ENCODE results near the gene POMZP3.
"Not testable (repeated sequence)": the region's sequence is repeated elsewhere in the genome, so short reads cannot be mapped to it uniquely, and the experiment has no call there.

The POMZP3 gene

GRCh38 chr7:76626989-76627642, at the start of gene POMZP3:
POMZP3 (minus strand) TSS chr7:76627279; CDS start chr7:76626064, 1,215 bp downstream.
- DNase-seq (ENCODE audit: insufficient read length, low spot score); FAIRE-seq: not testable (repeated sequence)

- not testable (repeated sequence) for FAIRE-seq; DNase-seq (ENCODE audit: insufficient read length, low spot score)
Observed at GRCh38 chr7:76675783-76676182, 48.7 kb upstream of the POMZP3 start.

GRCh38 chr7:76673346-76673745, 46.3 kb upstream of the POMZP3 start:
- DNase-seq (ENCODE audit: insufficient read length, low spot score); FAIRE-seq: not testable (repeated sequence)

DNA sequence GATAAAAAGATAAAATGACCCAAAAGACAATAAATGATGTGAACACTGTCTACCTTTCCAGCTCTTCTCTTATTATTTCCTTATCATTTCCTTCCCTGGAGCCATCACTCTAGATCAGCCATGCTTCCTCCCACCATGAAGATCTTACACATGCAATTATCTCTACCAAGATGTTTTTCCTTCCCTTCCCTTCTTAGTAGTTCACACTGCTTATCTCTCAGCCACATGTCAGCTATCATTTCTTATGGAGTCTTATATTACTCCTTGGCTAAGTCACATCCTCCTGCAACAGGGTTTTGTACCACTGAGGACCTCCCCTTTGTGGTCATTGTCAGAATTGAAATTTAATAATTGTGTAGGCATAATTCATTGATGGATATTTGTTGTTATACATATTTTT, 32.1 kb upstream of the POMZP3 start:
- not testable (repeated sequence) for DNase-seq (ENCODE audit: insufficient read length, low spot score); FAIRE-seq

- not testable (repeated sequence) for FAIRE-seq; DNase-seq (ENCODE audit: insufficient read length, low spot score)
Observed at GRCh38 chr7:76656425-76656824, 29.3 kb upstream of the POMZP3 start.

DNA sequence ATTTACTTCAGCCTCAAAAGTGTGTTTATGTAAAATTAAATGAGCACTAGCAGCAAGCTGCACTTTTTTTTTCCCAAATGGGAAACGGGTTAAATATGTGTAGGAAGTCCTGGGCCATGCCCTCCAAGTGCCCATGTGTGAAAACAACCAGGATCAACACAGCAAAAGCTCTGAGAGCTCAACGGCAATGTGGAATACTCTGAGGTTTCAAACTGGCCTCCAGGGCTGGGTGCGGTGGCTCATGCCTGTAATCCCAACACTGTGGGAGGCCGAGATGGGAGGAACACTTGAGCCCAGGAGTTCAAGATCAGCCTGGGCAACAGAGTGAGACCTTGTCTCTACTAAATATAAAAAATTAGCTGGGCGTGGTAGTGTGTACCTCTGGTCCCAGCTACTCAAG, 15.5 kb upstream of the POMZP3 start:
- not testable (repeated sequence) for DNase-seq (ENCODE audit: insufficient read length, low spot score); FAIRE-seq

GRCh38 chr7:76637061-76637691, 10.1 kb upstream of the POMZP3 start:
- DNase-seq (ENCODE audit: insufficient read length, low spot score): not testable (repeated sequence)

DNA sequence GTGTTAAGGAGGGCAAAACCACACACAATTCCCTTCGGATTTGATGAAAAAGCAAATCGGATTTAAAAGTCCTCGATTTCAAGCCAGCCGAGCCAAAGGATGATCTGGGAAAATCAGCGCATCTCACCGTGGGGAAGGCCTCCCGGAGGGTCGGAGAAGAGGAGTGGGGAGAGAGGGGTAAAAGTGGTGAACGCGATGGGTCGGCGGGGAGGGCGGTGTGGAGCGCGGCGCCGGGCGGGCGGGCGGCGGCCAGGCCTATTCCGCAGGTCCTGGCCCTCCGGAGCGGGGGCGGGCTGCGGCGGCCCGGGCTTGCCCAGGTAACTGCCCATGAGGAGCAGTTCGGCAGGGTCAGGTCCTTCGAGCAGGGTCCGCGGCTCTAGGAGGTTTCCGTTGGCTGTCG, 498 bp downstream of the POMZP3 start:
- not testable (repeated sequence) for FAIRE-seq; DNase-seq (ENCODE audit: insufficient read length, low spot score)

More at GRCh38 chr7:76637061-76637691, 10.1 kb upstream of the POMZP3 start:
- not testable (repeated sequence) for FAIRE-seq

DNA sequence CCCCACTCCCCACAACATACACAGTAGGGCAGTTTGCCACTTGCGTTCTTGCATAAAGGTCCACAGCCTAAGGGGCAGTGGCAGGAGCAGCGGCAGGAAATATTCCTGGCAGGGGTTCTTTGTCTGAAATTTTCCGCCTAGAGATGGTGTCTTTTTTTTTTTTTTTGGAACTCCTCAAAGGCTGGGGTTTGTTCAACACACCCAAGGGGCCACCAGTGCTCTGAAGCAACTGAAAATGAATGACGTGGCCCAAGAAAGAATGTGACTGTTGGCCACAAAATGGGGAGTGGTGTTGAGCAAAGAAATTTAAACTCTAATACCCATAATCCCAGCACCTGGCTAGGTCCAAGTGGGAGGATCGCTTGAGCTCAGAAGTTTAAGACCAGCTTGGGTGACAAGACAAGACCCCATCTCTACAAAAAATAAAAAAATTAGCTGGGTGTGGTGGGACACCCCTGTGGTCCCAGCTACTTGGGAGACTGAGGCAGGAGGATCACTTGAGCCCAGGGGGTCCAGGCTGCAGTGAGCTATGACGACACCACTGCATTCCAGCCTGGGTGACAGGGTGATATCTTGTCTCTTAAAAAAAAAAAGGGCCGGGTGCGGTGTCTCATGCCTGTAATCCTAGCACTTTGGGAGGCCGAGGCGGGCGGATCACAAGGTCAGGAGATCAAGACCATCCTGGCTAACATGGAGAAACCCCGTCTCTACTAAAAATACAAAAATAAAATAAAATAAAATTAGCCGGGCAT, 7.5 kb downstream of the POMZP3 start:
- not testable (repeated sequence) for FAIRE-seq; DNase-seq (ENCODE audit: insufficient read length, low spot score)

DNA sequence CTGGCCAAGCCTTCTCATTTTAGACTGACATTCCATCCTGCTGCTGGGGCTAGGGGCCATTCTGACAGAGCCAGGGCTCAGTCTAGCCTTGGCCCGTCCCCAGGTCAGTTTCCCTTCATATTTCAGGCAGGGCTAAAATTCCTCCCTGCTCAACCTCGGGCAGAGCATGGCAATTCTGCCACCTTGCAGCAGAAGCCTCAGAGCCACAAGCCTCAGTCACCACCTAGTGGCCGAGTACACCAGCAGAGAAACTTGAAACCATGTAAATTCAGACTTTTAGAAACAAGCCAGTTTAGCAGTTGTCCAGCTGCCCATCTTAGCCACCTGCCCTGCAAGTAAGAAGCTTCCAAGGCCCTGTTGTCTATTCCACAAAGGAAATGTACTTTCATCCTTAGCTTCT, 13.3 kb downstream of the POMZP3 start:
- DNase-seq (ENCODE audit: insufficient read length, low spot score); FAIRE-seq: not testable (repeated sequence)

DNA sequence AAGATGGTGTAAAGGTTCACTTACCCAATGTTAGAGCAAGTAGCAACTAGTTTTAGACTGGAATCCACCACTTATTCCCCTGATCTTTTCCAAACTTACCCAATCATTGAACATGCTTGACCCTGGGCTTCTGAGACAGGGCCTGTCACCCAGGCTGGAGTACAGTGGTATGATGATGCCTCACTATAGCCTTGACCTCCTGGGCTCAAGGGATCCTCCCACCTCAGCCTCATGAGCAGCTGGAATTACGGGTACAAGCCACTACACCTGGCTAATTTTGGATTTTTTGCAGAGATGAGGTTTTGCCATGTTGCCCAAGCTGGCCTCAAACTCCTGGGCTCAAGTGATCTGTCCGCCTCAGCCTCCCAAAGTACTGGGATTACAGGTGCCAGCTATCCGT, 14.8 kb downstream of the POMZP3 start:
- DNase-seq (ENCODE audit: insufficient read length, low spot score); FAIRE-seq: not testable (repeated sequence)

DNA sequence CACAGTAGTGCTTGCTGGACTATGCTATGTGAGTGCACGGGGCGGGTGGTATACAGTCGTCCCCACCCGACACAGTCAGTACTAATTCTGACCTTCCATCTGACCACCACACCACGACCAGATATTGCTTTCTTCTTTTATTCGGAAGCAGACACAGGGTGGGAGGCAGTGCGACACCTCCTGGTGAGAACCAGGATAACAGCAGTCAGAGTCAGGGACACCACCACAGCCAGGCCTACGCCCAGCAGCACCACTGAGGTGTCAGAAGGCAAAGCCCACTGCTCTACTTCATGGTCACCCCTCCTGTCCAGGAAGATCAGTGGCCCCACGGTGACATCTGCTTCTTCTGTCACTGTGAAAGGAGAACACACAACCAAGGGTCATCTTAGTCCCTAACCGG, 17.2 kb downstream of the POMZP3 start:
- FAIRE-seq: peak; percentile 92
- not testable (repeated sequence) for DNase-seq (ENCODE audit: insufficient read length, low spot score)

- not testable (repeated sequence) for FAIRE-seq
Observed at GRCh38 chr7:76608469-76608868, 18.6 kb downstream of the POMZP3 start.

GRCh38 chr7:76606027-76606426, 21.1 kb downstream of the POMZP3 start:
- FAIRE-seq: peak; percentile 87
- not testable (repeated sequence) for DNase-seq (ENCODE audit: insufficient read length, low spot score)

More at GRCh38 chr7:76608469-76608868, 18.6 kb downstream of the POMZP3 start:
- not testable (repeated sequence) for DNase-seq (ENCODE audit: insufficient read length, low spot score)

DNA sequence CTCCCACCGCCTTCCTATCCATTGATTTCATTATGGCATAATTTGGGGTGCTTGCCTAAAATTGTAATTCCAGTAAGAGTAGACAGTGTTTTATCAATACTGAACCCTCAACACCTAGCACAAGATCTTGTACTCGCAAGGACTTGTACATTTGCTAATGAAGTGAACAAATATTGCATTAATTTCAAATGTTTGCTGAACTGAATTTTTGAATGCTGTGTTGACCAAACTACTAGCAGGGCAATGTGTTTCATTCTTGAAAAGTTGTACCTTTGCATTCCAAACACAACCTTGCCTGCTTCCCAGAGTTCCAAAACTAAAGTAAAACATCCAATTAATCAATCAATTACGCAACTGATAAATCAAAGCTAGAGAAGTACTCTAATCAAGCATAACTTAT, 26.4 kb downstream of the POMZP3 start:
- DNase-seq (ENCODE audit: insufficient read length, low spot score); FAIRE-seq: not testable (repeated sequence)

- FAIRE-seq: not testable (repeated sequence)
Observed at GRCh38 chr7:76600116-76600482, 27.0 kb downstream of the POMZP3 start.

DNA sequence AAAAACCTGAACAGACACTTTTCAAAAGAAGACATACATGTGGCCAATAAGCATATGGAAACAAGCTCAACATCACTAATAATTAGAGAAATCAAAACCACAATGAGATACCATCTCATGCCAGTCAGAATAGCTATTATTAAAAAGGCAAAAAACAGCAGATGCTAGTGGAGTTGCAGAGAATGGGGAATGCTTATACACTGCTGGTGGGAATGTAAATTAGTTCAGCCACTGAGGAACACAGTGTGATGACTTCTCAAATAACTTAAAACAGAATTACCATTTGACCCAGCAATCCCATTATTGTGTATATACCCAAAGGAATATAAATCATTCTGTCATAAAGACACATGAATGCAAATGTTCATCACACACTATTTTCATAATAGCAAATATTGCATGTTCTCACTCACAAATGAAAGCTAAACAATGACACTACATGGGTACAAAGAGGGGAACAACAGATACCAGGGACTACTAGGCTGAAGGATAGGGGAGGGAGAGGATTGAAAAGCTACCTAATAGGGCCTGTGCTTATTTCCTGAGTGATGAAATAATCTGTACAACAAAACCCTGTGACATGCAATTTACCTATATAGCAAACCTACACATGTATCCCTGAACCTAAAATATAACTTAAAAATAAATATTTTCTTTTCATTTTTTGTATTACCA, 28.4 kb downstream of the POMZP3 start:
- FAIRE-seq: not testable (repeated sequence)

More at GRCh38 chr7:76600116-76600482, 27.0 kb downstream of the POMZP3 start:
- not testable (repeated sequence) for DNase-seq (ENCODE audit: insufficient read length, low spot score)

DNA sequence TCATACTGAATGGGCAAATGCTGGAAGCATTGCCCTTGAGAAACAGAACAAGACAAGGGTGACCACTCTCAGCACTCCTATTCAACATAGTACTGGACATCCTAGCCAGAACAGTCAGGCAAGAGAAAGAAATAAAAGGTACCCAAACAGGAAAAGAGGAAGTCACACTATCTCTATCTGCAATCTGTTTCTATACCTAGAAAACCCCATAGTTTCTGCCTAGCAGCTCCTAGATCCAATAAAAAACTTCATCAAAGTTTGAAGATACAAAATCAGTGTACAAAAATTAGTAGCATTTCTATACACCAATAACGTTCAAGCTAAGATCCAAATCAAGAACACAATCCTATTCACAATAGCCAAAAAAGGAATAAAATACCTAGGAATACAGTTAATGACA, 29.8 kb downstream of the POMZP3 start:
- DNase-seq (ENCODE audit: insufficient read length, low spot score): not testable (repeated sequence)
- FAIRE-seq: peak; percentile 21

More for the DNA sequence above, 28.4 kb downstream of the POMZP3 start:
- not testable (repeated sequence) for DNase-seq (ENCODE audit: insufficient read length, low spot score)

DNA sequence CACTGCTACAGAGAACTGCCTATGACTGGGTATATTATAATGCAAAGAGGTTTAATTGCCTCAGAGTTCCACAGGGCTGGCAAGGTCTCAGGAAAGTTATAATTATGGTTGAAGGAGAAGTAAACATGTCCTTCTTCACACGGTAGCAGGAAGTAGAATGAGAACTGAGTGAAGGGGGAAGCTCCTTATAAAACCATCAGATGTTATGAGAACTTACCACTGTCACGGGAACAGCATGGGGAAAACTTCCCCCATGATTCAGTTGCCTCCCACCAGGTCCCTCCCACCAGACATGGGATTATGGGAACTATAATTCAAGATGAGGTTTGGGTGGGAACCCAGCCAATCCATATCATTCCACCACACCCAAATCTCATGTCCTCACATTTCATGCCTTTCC, 34.4 kb downstream of the POMZP3 start:
- not testable (repeated sequence) for FAIRE-seq; DNase-seq (ENCODE audit: insufficient read length, low spot score)

DNA sequence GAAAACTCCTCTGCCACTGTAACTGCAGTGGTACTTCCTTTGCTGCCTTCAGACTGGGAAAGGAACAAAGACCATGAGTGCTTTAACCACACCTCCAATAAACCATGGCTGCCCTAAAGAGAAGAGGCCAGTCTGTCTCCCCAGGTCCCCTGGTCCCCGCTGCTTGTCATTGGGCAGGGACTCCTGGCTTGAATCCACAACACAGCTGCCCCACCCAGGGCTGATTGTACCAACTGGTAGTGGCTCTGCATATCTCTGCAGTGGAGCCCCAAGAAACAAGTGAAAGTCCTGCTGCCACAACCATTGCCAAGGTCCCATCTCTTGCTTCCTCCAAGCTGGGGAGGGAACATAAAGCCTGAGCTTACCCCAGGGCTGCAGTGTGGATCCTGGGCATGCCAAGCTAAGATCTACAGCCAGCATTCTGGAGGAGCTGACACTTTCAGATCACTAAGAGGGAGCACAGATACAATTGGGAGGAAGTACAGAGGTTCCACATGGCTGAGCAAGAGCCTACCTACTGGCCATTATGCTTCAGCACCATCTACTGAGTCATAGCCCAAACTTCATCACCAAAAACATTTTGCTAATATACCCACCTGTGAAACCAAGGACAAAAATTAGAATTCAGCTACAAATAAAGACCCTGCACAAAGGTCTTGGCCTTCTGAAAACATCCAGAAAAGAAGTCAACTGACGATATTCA, 35.3 kb downstream of the POMZP3 start:
- peak; percentile 79 for FAIRE-seq
- DNase-seq (ENCODE audit: insufficient read length, low spot score): not testable (repeated sequence)

All from GM19239 (cell line).